Measurements from ENCODE around the gene TRIM17. TPM values are rescaled to one million over a fixed set of nuclear protein-coding genes. Genes with fewer than 3 reads are reported as not detected.

TRIM17 gene
- total RNA-seq, 1 donor from 2014 or later, result 2.9 TPM

GRCh38 chr1:228373004-228373680 lies 43.5 kb downstream of the TRIM17 start:
- Mint-ChIP-seq H3K9me3 (no peaks in the 10 kb centered on the region), H3K36me3 (no peaks in the 10 kb centered on the region), H3K4me1 (no peaks in the 10 kb centered on the region), H3K27ac (peak overlapping the region; percentile 69), H3K27me3 (ENCODE audit: insufficient read depth, low read depth) (peaks cover 5% of the 10 kb centered on the region), H3K4me3 (no peak overlapping the region)
- H3K27me3 ChIP-seq, result peaks cover 8% of the 10 kb centered on the region
- no peak overlapping the region for H2AFZ ChIP-seq (replicated peaks)
- DNase-seq (ENCODE audit: low spot score), result no peak
- H3K4me2 ChIP-seq, result no peak overlapping the region
- H3K4me3 ChIP-seq, result no peak overlapping the region
- peaks cover 7% of the 10 kb centered on the region for H4K20me1 ChIP-seq (ENCODE audit: low read depth)
- no peaks in the 10 kb centered on the region for H3K4me1 ChIP-seq
- H3K79me2 ChIP-seq (ENCODE audit: low read depth), result no peaks in the 10 kb centered on the region
- H3K36me3 ChIP-seq, result no peaks in the 10 kb centered on the region
- H3K27ac ChIP-seq, result no peak overlapping the region
- no peaks in the 10 kb centered on the region for H3F3A ChIP-seq (ENCODE audit: low read depth)
- TF ChIP-seq CTCF (IDR thresholded peaks at IDR 0.05) (no peak), EZH2 (IDR thresholded peaks at IDR 0.05) (no peak), EZH2phosphoT487 (IDR thresholded peaks at IDR 0.05) (no peak)
- no peaks in the 10 kb centered on the region for H3K9me3 ChIP-seq (ENCODE audit: low read depth)
- no peak overlapping the region for H3K9ac ChIP-seq

- peaks cover 2% of the 10 kb centered on the region for H4K20me1 ChIP-seq (ENCODE audit: low read depth)
- H3K79me2 ChIP-seq (ENCODE audit: low read depth), result no peaks in the 10 kb centered on the region
- H3K27ac ChIP-seq, result no peak overlapping the region
- H3K27ac Mint-ChIP-seq, result no peak overlapping the region
- no peak overlapping the region for H3K4me2 ChIP-seq
- H3K4me1 Mint-ChIP-seq, result no peaks in the 10 kb centered on the region
- H3K27me3 Mint-ChIP-seq (ENCODE audit: insufficient read depth, low read depth), result peaks cover 5% of the 10 kb centered on the region
- H3K4me3 ChIP-seq, result no peak overlapping the region
- H3K9me3 Mint-ChIP-seq, result no peaks in the 10 kb centered on the region
- H3F3A ChIP-seq (ENCODE audit: low read depth), result no peaks in the 10 kb centered on the region
- no peak for DNase-seq (ENCODE audit: low spot score)
- H3K9me3 ChIP-seq (ENCODE audit: low read depth), result no peaks in the 10 kb centered on the region
- H3K4me3 Mint-ChIP-seq, result no peak overlapping the region
- H3K36me3 ChIP-seq, result no peaks in the 10 kb centered on the region
- no peak overlapping the region for H3K9ac ChIP-seq
- no peak overlapping the region for H2AFZ ChIP-seq (replicated peaks)
- H3K27me3 ChIP-seq, result peaks cover under 1% of the 10 kb centered on the region
- no peaks in the 10 kb centered on the region for H3K4me1 ChIP-seq
- no peak for TF ChIP-seq EZH2 (IDR thresholded peaks at IDR 0.05)
- no peaks in the 10 kb centered on the region for H3K36me3 Mint-ChIP-seq
Measured at GRCh38 chr1:228372183-228373003, 44.3 kb downstream of the TRIM17 start.

GRCh38 chr1:228371741-228372182 lies 44.9 kb downstream of the TRIM17 start:
- no peaks in the 10 kb centered on the region for H3K4me1 Mint-ChIP-seq
- H3K36me3 Mint-ChIP-seq, result no peaks in the 10 kb centered on the region
- H3K9me3 ChIP-seq (ENCODE audit: low read depth), result no peaks in the 10 kb centered on the region
- no peaks in the 10 kb centered on the region for H3K79me2 ChIP-seq (ENCODE audit: low read depth)
- no peak overlapping the region for H2AFZ ChIP-seq (replicated peaks)
- TF ChIP-seq EZH2phosphoT487 (IDR thresholded peaks at IDR 0.05) (no peak), EZH2 (IDR thresholded peaks at IDR 0.05) (no peak)
- H3F3A ChIP-seq (ENCODE audit: low read depth), result no peaks in the 10 kb centered on the region
- no peak overlapping the region for H3K27ac ChIP-seq
- no peaks in the 10 kb centered on the region for H4K20me1 ChIP-seq (ENCODE audit: low read depth)
- H3K4me3 ChIP-seq, result no peak overlapping the region
- no peaks in the 10 kb centered on the region for H3K27me3 ChIP-seq
- H3K9ac ChIP-seq, result no peak overlapping the region
- no peak for DNase-seq (ENCODE audit: low spot score)
- H3K4me3 Mint-ChIP-seq, result no peak overlapping the region
- H3K27me3 Mint-ChIP-seq (ENCODE audit: insufficient read depth, low read depth), result peaks cover 5% of the 10 kb centered on the region
- no peaks in the 10 kb centered on the region for H3K36me3 ChIP-seq
- H3K4me2 ChIP-seq, result no peak overlapping the region
- H3K27ac Mint-ChIP-seq, result no peak overlapping the region
- no peaks in the 10 kb centered on the region for H3K4me1 ChIP-seq
- no peaks in the 10 kb centered on the region for H3K9me3 Mint-ChIP-seq

- Mint-ChIP-seq H3K4me1 (no peaks in the 10 kb centered on the region), H3K4me3 (no peak overlapping the region), H3K27ac (no peak overlapping the region), H3K36me3 (no peaks in the 10 kb centered on the region), H3K9me3 (no peaks in the 10 kb centered on the region), H3K27me3 (ENCODE audit: insufficient read depth, low read depth) (peaks cover 3% of the 10 kb centered on the region)
- Histone ChIP-seq H2AFZ (replicated peaks) (no peak overlapping the region), H3K27ac (no peak overlapping the region), H3K9me3 (ENCODE audit: low read depth) (no peaks in the 10 kb centered on the region), H3K36me3 (no peaks in the 10 kb centered on the region), H3K4me3 (no peak overlapping the region), H3K79me2 (ENCODE audit: low read depth) (no peaks in the 10 kb centered on the region), H4K20me1 (ENCODE audit: low read depth) (no peaks in the 10 kb centered on the region), H3K9ac (no peak overlapping the region), H3F3A (ENCODE audit: low read depth) (no peaks in the 10 kb centered on the region), H3K4me2 (no peak overlapping the region), H3K27me3 (no peaks in the 10 kb centered on the region), H3K4me1 (no peaks in the 10 kb centered on the region)
- DNase-seq (ENCODE audit: low spot score), result no peak
- no peak for TF ChIP-seq EZH2phosphoT487 (IDR thresholded peaks at IDR 0.05)
- no peak for TF ChIP-seq CTCF (IDR thresholded peaks at IDR 0.05)
- no peak for TF ChIP-seq EZH2 (IDR thresholded peaks at IDR 0.05)
Measured at GRCh38 chr1:228370941-228371740, 45.5 kb downstream of the TRIM17 start.
